ENCODE measurements around the gene MTERF2.
"Not testable (repeated sequence)": the region's sequence is repeated elsewhere in the genome, so short reads cannot be mapped to it uniquely, and the experiment has no call there.

MTERF2 gene

GRCh38 chr12:106997916-106998315 lies 11.0 kb upstream of the MTERF2 start:
- Histone ChIP-seq H2AFZ (ENCODE audit: low read depth) (no peak overlapping the region), H3K4me3 (IDR thresholded peaks at IDR 0.05; ENCODE audit: insufficient read depth, low read depth, low read length) (no peak overlapping the region), H3K27me3 (ENCODE audit: insufficient read depth, low read depth) (no peaks in the 10 kb centered on the region), H3K79me2 (ENCODE audit: insufficient read depth, low read depth) (no peaks in the 10 kb centered on the region), H3K4me2 (no peak overlapping the region), H4K20me1 (ENCODE audit: insufficient read depth) (no peaks in the 10 kb centered on the region), H3K36me3 (ENCODE audit: insufficient read depth) (no peaks in the 10 kb centered on the region), H3K4me1 (ENCODE audit: low read depth, poor library complexity, severe bottlenecking) (no peaks in the 10 kb centered on the region), H3K9ac (no peak overlapping the region), H3K27ac (no peak overlapping the region)
- TF ChIP-seq CTCF (conservative IDR thresholded peaks at IDR 0.05; ENCODE audit: low read depth, low read length) = no peak

GRCh38 chr12:106996102-106996501 lies 9.2 kb upstream of the MTERF2 start:
- not testable (repeated sequence) for H3K27ac ChIP-seq; H2AFZ ChIP-seq (ENCODE audit: low read depth); H4K20me1 ChIP-seq (ENCODE audit: insufficient read depth); H3K4me2 ChIP-seq; H3K9ac ChIP-seq; H3K79me2 ChIP-seq (ENCODE audit: insufficient read depth, low read depth); H3K36me3 ChIP-seq (ENCODE audit: insufficient read depth); H3K4me1 ChIP-seq (ENCODE audit: low read depth, poor library complexity, severe bottlenecking); H3K27me3 ChIP-seq (ENCODE audit: insufficient read depth, low read depth); H3K4me3 ChIP-seq (IDR thresholded peaks at IDR 0.05; ENCODE audit: insufficient read depth, low read depth, low read length)

GRCh38 chr12:106994579-106995220 lies 7.8 kb upstream of the MTERF2 start:
- Histone ChIP-seq H3K36me3 (ENCODE audit: insufficient read depth) (no peaks in the 10 kb centered on the region), H3K27ac (no peak overlapping the region), H3K9ac (no peak overlapping the region), H4K20me1 (ENCODE audit: insufficient read depth) (no peaks in the 10 kb centered on the region), H3K4me1 (ENCODE audit: low read depth, poor library complexity, severe bottlenecking) (no peaks in the 10 kb centered on the region), H3K79me2 (ENCODE audit: insufficient read depth, low read depth) (no peaks in the 10 kb centered on the region), H3K4me3 (IDR thresholded peaks at IDR 0.05; ENCODE audit: insufficient read depth, low read depth, low read length) (no peak overlapping the region), H2AFZ (ENCODE audit: low read depth) (no peak overlapping the region), H3K27me3 (ENCODE audit: insufficient read depth, low read depth) (no peaks in the 10 kb centered on the region), H3K4me2 (no peak overlapping the region)
- TF ChIP-seq CTCF (conservative IDR thresholded peaks at IDR 0.05; ENCODE audit: low read depth, low read length) = no peak

GRCh38 chr12:106987846-106988245 lies 900 bp upstream of the MTERF2 start:
- Histone ChIP-seq H3K4me1 (ENCODE audit: low read depth, poor library complexity, severe bottlenecking) (peaks cover 11% of the 10 kb centered on the region), H3K79me2 (ENCODE audit: insufficient read depth, low read depth) (no peaks in the 10 kb centered on the region), H2AFZ (ENCODE audit: low read depth) (peak overlapping the region; percentile 76; the same call in 1 of the 2 replicates), H3K4me2 (peak overlapping the region; percentile 60; the same call in 1 of the 2 replicates), H3K27me3 (ENCODE audit: insufficient read depth, low read depth) (no peaks in the 10 kb centered on the region), H3K36me3 (ENCODE audit: insufficient read depth) (no peaks in the 10 kb centered on the region), H3K4me3 (IDR thresholded peaks at IDR 0.05; ENCODE audit: insufficient read depth, low read depth, low read length) (no peak overlapping the region), H4K20me1 (ENCODE audit: insufficient read depth) (no peaks in the 10 kb centered on the region), H3K9ac (no peak overlapping the region), H3K27ac (no peak overlapping the region)
- no peak for TF ChIP-seq CTCF (conservative IDR thresholded peaks at IDR 0.05; ENCODE audit: low read depth, low read length)

- no peak for TF ChIP-seq CTCF (conservative IDR thresholded peaks at IDR 0.05; ENCODE audit: low read depth, low read length)
- no peaks in the 10 kb centered on the region for H4K20me1 ChIP-seq (ENCODE audit: insufficient read depth)
- peaks cover 11% of the 10 kb centered on the region for H3K4me1 ChIP-seq (ENCODE audit: low read depth, poor library complexity, severe bottlenecking)
- H3K9ac ChIP-seq = peak overlapping the region; percentile 49; the same call in 1 of the 2 replicates
- peak overlapping the region; percentile 86 for H3K4me2 ChIP-seq
- no peak overlapping the region for H3K27ac ChIP-seq
- H3K79me2 ChIP-seq (ENCODE audit: insufficient read depth, low read depth) = no peaks in the 10 kb centered on the region
- no peaks in the 10 kb centered on the region for H3K27me3 ChIP-seq (ENCODE audit: insufficient read depth, low read depth)
- no peak overlapping the region for H3K4me3 ChIP-seq (IDR thresholded peaks at IDR 0.05; ENCODE audit: insufficient read depth, low read depth, low read length)
- H2AFZ ChIP-seq (ENCODE audit: low read depth) = peak overlapping the region; percentile 76; the same call in 1 of the 2 replicates
- H3K36me3 ChIP-seq (ENCODE audit: insufficient read depth) = no peaks in the 10 kb centered on the region
These were observed 811 bp downstream of the MTERF2 start for GRCh38 chr12:106986135-106986534.

Measured in KMS-11 (cell line).